ENCODE data around the gene SOST. TPM values are rescaled to one million over a fixed set of nuclear protein-coding genes. Genes with fewer than 3 reads are reported as not detected.

The SOST gene
- total and polyA plus RNA-seq, 2 donors (not counting 1 experiment from before 2014, with no cell fraction given) = not detected

- peaks cover 29 to 30% of the 10 kb centered on the region in 2 donors for H3K4me1 ChIP-seq (ENCODE audit: control insufficient read depth in 2 of 2, insufficient read depth in 2 of 2, low read length in 2 of 2)
- ChIA-PET CTCF (interaction anchor here (16.1 kb wide), 1 partner anchor 72 kb away, joined by 524 read pairs; no protein-coding TSS in a partner anchor), POLR2A (no interaction called here)
- no peak for DNase-seq
- H3K4me2 ChIP-seq (replicated peaks; ENCODE audit: low read depth, low read length, poor library complexity, severe bottlenecking) = no peak overlapping the region
- H3K27me3 ChIP-seq (replicated peaks in 1 of 4; ENCODE audit: control extremely low read depth in 1 of 4, control insufficient read depth in 3 of 4, insufficient read depth in 4 of 4, low read length in 3 of 4) = no peaks in the 10 kb centered on the region
- no peaks in the 10 kb centered on the region for H3K27me3 Mint-ChIP-seq
- H3K36me3 ChIP-seq (replicated peaks in 1 of 2; ENCODE audit: control extremely low read depth in 1 of 2, control insufficient read depth in 1 of 2, extremely low read depth in 1 of 2, insufficient read depth in 2 of 2, low read length in 1 of 2) = peaks cover 0 to 4% of the 10 kb centered on the region in 2 experiments
- ATAC-seq (ENCODE audit: low read depth) = no peak
- WGBS (ENCODE audit: insufficient coverage) = 94% methylated on average over 16 of the region's 16 CpGs
- no peak overlapping the region for H3K27ac Mint-ChIP-seq
- H3K4me1 Mint-ChIP-seq = peaks cover 37% of the 10 kb centered on the region
- no peak overlapping the region for H3K4me3 ChIP-seq (ENCODE audit: control extremely low read depth in 1 of 5, extremely low read depth in 1 of 5, insufficient read depth in 1 of 5, low read depth in 2 of 5, low read length in 4 of 5)
- no peaks in the 10 kb centered on the region for H3K79me2 ChIP-seq (ENCODE audit: control insufficient read depth, insufficient read depth, low read length)
- TF ChIP-seq CTCF (IDR thresholded peaks at IDR 0.05) (no peak), EZH2 (IDR thresholded peaks at IDR 0.05; ENCODE audit: borderline replicate concordance, insufficient read depth, low read depth, low read length, poor library complexity, severe bottlenecking) (no peak)
- no peaks in the 10 kb centered on the region for H3K9me3 Mint-ChIP-seq (ENCODE audit: insufficient read depth)
- no peak overlapping the region for H3K9ac ChIP-seq (ENCODE audit: low read length)
- no peaks in the 10 kb centered on the region for H4K20me1 ChIP-seq (ENCODE audit: control insufficient read depth, insufficient read depth, low read length, poor library complexity, severe bottlenecking)
- no peak overlapping the region for H3K27ac ChIP-seq (ENCODE audit: low read length in 2 of 2)
- intact Hi-C loops (cut with micrococcal nuclease) = no loop called here
- no peak overlapping the region for H2AFZ ChIP-seq (ENCODE audit: insufficient read depth, low read depth, low read length, poor library complexity, severe bottlenecking)
- no peak overlapping the region for H3K4me3 Mint-ChIP-seq
- peaks cover 0 to 6% (median 0%) of the 10 kb centered on the region in 3 donors for H3K9me3 ChIP-seq (ENCODE audit: control extremely low read depth in 1 of 3, control insufficient read depth in 2 of 3, insufficient read depth in 1 of 3, low read length in 2 of 3)
Observed at GRCh38 chr17:43769426-43769825, 10.8 kb upstream of the SOST start.

- no peak overlapping the region for H3K27ac ChIP-seq (ENCODE audit: low read length in 2 of 2)
- DNase-seq = no peak
- intact Hi-C loops (cut with micrococcal nuclease) = no loop called here
- WGBS (ENCODE audit: insufficient coverage) = 100% methylated on average over 6 of the region's 7 CpGs
- no peak overlapping the region for H3K9ac ChIP-seq (ENCODE audit: low read length)
- H3K27me3 Mint-ChIP-seq = no peaks in the 10 kb centered on the region
- no peak overlapping the region for H3K4me2 ChIP-seq (replicated peaks; ENCODE audit: low read depth, low read length, poor library complexity, severe bottlenecking)
- H3K36me3 ChIP-seq (replicated peaks in 1 of 2; ENCODE audit: control extremely low read depth in 1 of 2, control insufficient read depth in 1 of 2, extremely low read depth in 1 of 2, insufficient read depth in 2 of 2, low read length in 1 of 2) = no peaks in the 10 kb centered on the region
- no peaks in the 10 kb centered on the region for H4K20me1 ChIP-seq (ENCODE audit: control insufficient read depth, insufficient read depth, low read length, poor library complexity, severe bottlenecking)
- H3K9me3 Mint-ChIP-seq (ENCODE audit: insufficient read depth) = no peaks in the 10 kb centered on the region
- H3K27ac Mint-ChIP-seq = no peak overlapping the region
- no peak overlapping the region for H2AFZ ChIP-seq (ENCODE audit: insufficient read depth, low read depth, low read length, poor library complexity, severe bottlenecking)
- peaks cover 0 to 6% (median 0%) of the 10 kb centered on the region in 3 donors for H3K9me3 ChIP-seq (ENCODE audit: control extremely low read depth in 1 of 3, control insufficient read depth in 2 of 3, insufficient read depth in 1 of 3, low read length in 2 of 3)
- H3K27me3 ChIP-seq (replicated peaks in 1 of 4; ENCODE audit: control extremely low read depth in 1 of 4, control insufficient read depth in 3 of 4, insufficient read depth in 4 of 4, low read length in 3 of 4) = no peaks in the 10 kb centered on the region
- H3K4me3 ChIP-seq (ENCODE audit: control extremely low read depth in 1 of 5, extremely low read depth in 1 of 5, insufficient read depth in 1 of 5, low read depth in 2 of 5, low read length in 4 of 5) = no peak overlapping the region
- POLR2A ChIA-PET = no interaction called here
- no peaks in the 10 kb centered on the region for H3K79me2 ChIP-seq (ENCODE audit: control insufficient read depth, insufficient read depth, low read length)
- CTCF ChIA-PET = interaction anchor here (11.5 to 16.1 kb wide), 2 partner anchors 72 to 192 kb away, joined by 153 to 524 read pairs; no protein-coding TSS in a partner anchor
- H3K4me1 Mint-ChIP-seq = peaks cover 33% of the 10 kb centered on the region
- TF ChIP-seq EZH2 (IDR thresholded peaks at IDR 0.05; ENCODE audit: borderline replicate concordance, insufficient read depth, low read depth, low read length, poor library complexity, severe bottlenecking) (no peak), CTCF (IDR thresholded peaks at IDR 0.05) (no peak)
- H3K4me3 Mint-ChIP-seq = no peak overlapping the region
- peaks cover 24 to 25% of the 10 kb centered on the region in 2 donors for H3K4me1 ChIP-seq (ENCODE audit: control insufficient read depth in 2 of 2, insufficient read depth in 2 of 2, low read length in 2 of 2)
- no peak for ATAC-seq (ENCODE audit: low read depth)
Observed at GRCh38 chr17:43768943-43769342, 10.4 kb upstream of the SOST start.

Measured in B cell (primary cell).